ENCODE data around the gene CAMK2N2.
A peak's percentile ranks its signal among the peaks of the same experiment; 100 is the strongest.

Gene CAMK2N2

GRCh38 chr3:184300378-184300720 is 39.0 kb upstream of the CAMK2N2 start:
- no peak overlapping the region for H3K27ac ChIP-seq

DNA sequence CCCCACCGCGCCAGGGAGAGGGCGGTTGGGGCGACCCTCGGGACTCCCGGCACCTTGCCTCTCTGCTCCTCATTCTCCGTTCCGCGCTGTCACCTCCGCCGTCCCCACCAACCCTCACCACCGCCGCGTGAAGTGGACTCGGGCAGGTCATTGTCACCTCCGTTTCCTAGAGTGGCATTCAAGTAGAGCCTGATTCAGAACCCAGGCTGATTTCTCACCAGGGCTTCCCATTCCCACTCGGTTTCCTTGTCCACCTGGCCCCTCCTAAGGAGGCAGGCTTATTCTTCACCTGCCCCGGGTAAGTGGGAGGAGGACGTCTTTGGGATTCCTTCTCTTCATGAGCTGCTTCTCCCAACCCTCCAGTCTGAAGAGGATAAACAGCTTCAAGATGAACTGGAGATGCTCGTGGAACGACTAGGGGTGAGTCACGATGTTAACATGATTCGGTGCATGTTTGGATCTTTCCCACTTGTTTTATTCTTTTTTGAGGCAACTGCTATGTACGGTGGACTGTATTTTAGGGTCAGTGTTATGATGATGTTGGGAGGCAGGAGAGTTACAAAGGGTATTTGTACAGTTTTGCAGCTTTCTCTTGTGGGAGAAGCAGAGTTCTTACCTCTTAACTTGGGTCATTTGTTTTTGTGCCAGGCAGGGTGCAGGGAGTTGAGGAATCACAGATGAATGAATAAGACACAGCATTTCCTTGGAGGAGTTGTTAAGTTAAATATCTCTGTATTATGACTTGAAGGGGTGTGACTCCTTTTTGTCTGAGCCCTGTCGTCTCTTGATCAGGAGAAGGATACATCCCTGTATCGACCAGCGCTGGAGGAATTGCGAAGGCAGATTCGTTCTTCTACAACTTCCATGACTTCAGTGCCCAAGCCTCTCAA is 38.4 kb upstream of the CAMK2N2 start:
- Histone ChIP-seq H3K4me3 (ENCODE audit: low read depth, low read length) (peak overlapping the region; percentile 84), H3K9ac (peak overlapping the region; percentile 85), H3K4me2 (ENCODE audit: low read length) (peak overlapping the region; percentile 82), H3K27ac (peak overlapping the region; percentile 58), H3K36me3 (ENCODE audit: control insufficient read depth, insufficient read depth, low read length) (no peaks in the 10 kb centered on the region), H2AFZ (peak overlapping the region; percentile 81), H3K79me2 (peaks cover 20% of the 10 kb centered on the region), H3K9me3 (ENCODE audit: control insufficient read depth, low read length) (no peaks in the 10 kb centered on the region), H3K4me1 (peaks cover 8% of the 10 kb centered on the region), H3K27me3 (ENCODE audit: control insufficient read depth, insufficient read depth, low read length) (no peaks in the 10 kb centered on the region)
- no peak for TF ChIP-seq CTCF (IDR thresholded peaks at IDR 0.05)

More at GRCh38 chr3:184300378-184300720, 39.0 kb upstream of the CAMK2N2 start:
- H3K4me1 ChIP-seq = peaks cover 8% of the 10 kb centered on the region
- H3K79me2 ChIP-seq = peaks cover 20% of the 10 kb centered on the region
- H3K9me3 ChIP-seq (ENCODE audit: control insufficient read depth, low read length) = no peaks in the 10 kb centered on the region
- no peak overlapping the region for H3K9ac ChIP-seq
- peak overlapping the region; percentile 84 for H3K4me3 ChIP-seq (ENCODE audit: low read depth, low read length)
- no peak overlapping the region for H2AFZ ChIP-seq
- H3K4me2 ChIP-seq (ENCODE audit: low read length) = peak overlapping the region; percentile 82
- no peak for TF ChIP-seq CTCF (IDR thresholded peaks at IDR 0.05)
- no peaks in the 10 kb centered on the region for H3K27me3 ChIP-seq (ENCODE audit: control insufficient read depth, insufficient read depth, low read length)
- H3K36me3 ChIP-seq (ENCODE audit: control insufficient read depth, insufficient read depth, low read length) = no peaks in the 10 kb centered on the region

- Histone ChIP-seq H3K79me2 (peaks cover 20% of the 10 kb centered on the region), H3K4me2 (ENCODE audit: low read length) (peak within 1 kb of the TSS; percentile 98), H3K27ac (peak within 1 kb of the TSS; percentile 76), H3K4me1 (peaks cover 8% of the 10 kb centered on the region), H2AFZ (peak within 1 kb of the TSS; percentile 98), H3K9me3 (ENCODE audit: control insufficient read depth, low read length) (no peaks in the 10 kb centered on the region), H3K27me3 (ENCODE audit: control insufficient read depth, insufficient read depth, low read length) (no peaks in the 10 kb centered on the region), H3K4me3 (ENCODE audit: low read depth, low read length) (peak within 1 kb of the TSS; percentile 87), H3K36me3 (ENCODE audit: control insufficient read depth, insufficient read depth, low read length) (no peaks in the 10 kb centered on the region), H3K9ac (peak within 1 kb of the TSS; percentile 85)
- TF ChIP-seq CTCF (IDR thresholded peaks at IDR 0.05) = no peak
Measured at GRCh38 chr3:184298759-184299487, 37.6 kb upstream of the CAMK2N2 start, which contains the start of gene PSMD2. Gene PSMD2, plus strand, starts transcription at chr3:184299241. Its CDS starts 26 bp downstream, at chr3:184299267.

- Histone ChIP-seq H3K9me3 (ENCODE audit: control insufficient read depth, low read length) (no peaks in the 10 kb centered on the region), H3K9ac (no peak overlapping the region), H3K27me3 (ENCODE audit: control insufficient read depth, insufficient read depth, low read length) (no peaks in the 10 kb centered on the region), H3K27ac (no peak overlapping the region), H2AFZ (no peak overlapping the region), H3K4me3 (ENCODE audit: low read depth, low read length) (no peak overlapping the region), H3K79me2 (peaks cover 19% of the 10 kb centered on the region), H3K4me2 (ENCODE audit: low read length) (no peak overlapping the region), H3K4me1 (peaks cover 8% of the 10 kb centered on the region), H3K36me3 (ENCODE audit: control insufficient read depth, insufficient read depth, low read length) (no peaks in the 10 kb centered on the region)
- no peak for TF ChIP-seq CTCF (IDR thresholded peaks at IDR 0.05)
Measured at GRCh38 chr3:184296616-184297015, 35.3 kb upstream of the CAMK2N2 start.

Data from parathyroid adenoma (tissue), 2 donors.